Measurements from ENCODE around the gene DEPDC7.

DNA sequence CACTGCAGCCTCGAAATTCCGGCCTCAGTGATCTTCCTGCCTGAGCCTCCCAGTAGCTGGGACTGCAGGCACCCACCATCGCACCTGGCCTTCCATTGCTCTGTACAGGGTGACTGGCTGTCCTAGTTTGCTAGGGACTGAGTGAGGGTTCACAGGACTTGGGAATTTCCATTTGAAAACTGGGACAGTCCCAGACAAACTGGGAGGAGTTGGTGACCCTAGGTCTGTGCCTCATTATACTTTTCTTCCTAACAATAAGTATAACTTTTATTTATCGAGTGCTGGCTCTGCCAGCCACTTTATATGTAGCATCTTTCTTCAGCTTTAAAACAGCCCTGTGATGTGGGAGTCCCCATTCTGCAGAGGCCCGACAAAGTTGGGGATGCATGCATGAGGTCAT is 49.2 kb downstream of the DEPDC7 start:
- TF ChIP-seq EZH2 (IDR thresholded peaks at IDR 0.05) (no peak), POLR2AphosphoS5 (IDR thresholded peaks at IDR 0.05; ENCODE audit: borderline replicate concordance, low read depth, low read length) (no peak)

Measured in SK-N-MC (cell line).